B cell (primary cell): ENCODE measurements around the gene SRGAP2B. TPM values are rescaled to one million over a fixed set of nuclear protein-coding genes. Genes with fewer than 3 reads are reported as not detected.
"Not testable (repeated sequence)": the region's sequence is repeated elsewhere in the genome, so short reads cannot be mapped to it uniquely, and the experiment has no call there.

Source experiments
- ATAC-seq: fragments of 200-7000 bp; cut with Tn5 transposase; one replicate; pipeline ENCODE4 v1.10.0; 2021; ENCODE audit warnings: low read depth, mild to moderate bottlenecking, moderate number of reproducible peaks, moderate library complexity
- CTCF ChIA-PET: fragments of 350-600 bp; sonication (Branson Sonifier 250); formaldehyde crosslinking; loops from one replicate; lab custom pipeline; 2021; ENCODE audit warnings: antibody characterized with exemption, inconsistent platforms; lab: Charles Lee
- POLR2A ChIA-PET: fragments of 350-600 bp; sonication (Branson Sonifier 250); formaldehyde crosslinking; loops from one replicate; lab custom pipeline; 2021; ENCODE audit warnings: antibody characterized with exemption; lab: Charles Lee
- DNase-seq: peaks from one replicate; pipeline ENCODE4 v3.0.0; 2013
- H2AFZ ChIP-seq: 2 replicates; pipeline ENCODE4 v1.6.1; 2012; ENCODE audit warnings: mild to moderate bottlenecking, low read depth, low read length; ENCODE audit not compliant: insufficient read depth, poor library complexity, severe bottlenecking
- H3K27ac ChIP-seq, 2 donors: 1 replicate in 1 of 2; 2 replicates in 1 of 2; pipeline ENCODE4 v1.5.1; 2012 to 2013; ENCODE audit warnings: low read length in 2 of 2, mild to moderate bottlenecking in 2 of 2, moderate library complexity in 1 of 2
- H3K27me3 ChIP-seq, 4 experiments: fragments of 200-600 bp in 1 of 4; sonication (generic) in 1 of 4; replicated peaks in 1 of 4; 1 replicate in 2 of 4; 2 replicates in 2 of 4; pipeline versions ENCODE4 v1.6.1 to v1.7.0; 2013 to 2016; ENCODE audit warnings: low read length in 3 of 4, mild to moderate bottlenecking in 2 of 4, mixed read lengths in 1 of 4, moderate library complexity in 1 of 4; ENCODE audit not compliant: insufficient read depth in 4 of 4, control insufficient read depth in 3 of 4; ENCODE audit errors: control extremely low read depth in 1 of 4
- H3K36me3 ChIP-seq, 2 experiments: replicated peaks in 1 of 2; 1 replicate in 1 of 2; 2 replicates in 1 of 2; pipeline versions ENCODE4 v1.6.1 to v1.7.1; 2013; ENCODE audit warnings: low read length in 1 of 2; ENCODE audit not compliant: insufficient read depth in 2 of 2, control insufficient read depth in 1 of 2; ENCODE audit errors: control extremely low read depth in 1 of 2, extremely low read depth in 1 of 2
- H3K4me1 ChIP-seq, 2 donors: fragments of 200-600 bp in 1 of 2; sonication (generic) in 1 of 2; 1 replicate in 1 of 2; 2 replicates in 1 of 2; pipeline versions ENCODE4 v1.5.1 to v1.6.1; 2013 to 2017; ENCODE audit warnings: low read length in 2 of 2; ENCODE audit not compliant: control insufficient read depth in 2 of 2, insufficient read depth in 2 of 2
- H3K4me2 ChIP-seq: replicated peaks from 2 replicates; pipeline ENCODE3; 2012; ENCODE audit warnings: mild to moderate bottlenecking, low read depth, low read length; ENCODE audit not compliant: poor library complexity, severe bottlenecking
- H3K4me3 ChIP-seq, 5 experiments: fragments of 200-600 bp in 1 of 5; sonication (generic) in 1 of 5; 1 replicate in 3 of 5; 2 replicates in 2 of 5; pipeline versions ENCODE4 v1.5.1 to v1.7.0; 2011 to 2016; ENCODE audit warnings: low read length in 4 of 5, mild to moderate bottlenecking in 4 of 5, low read depth in 2 of 5, control low read depth in 1 of 5, moderate library complexity in 1 of 5; ENCODE audit not compliant: insufficient read depth in 1 of 5; ENCODE audit errors: control extremely low read depth in 1 of 5, extremely low read depth in 1 of 5
- H3K79me2 ChIP-seq: fragments of 200-600 bp; sonication (generic); one replicate; pipeline ENCODE4 v1.6.0; 2016; ENCODE audit warnings: low read length; ENCODE audit not compliant: control insufficient read depth, insufficient read depth
- H3K9ac ChIP-seq: fragments of 200-600 bp; sonication (generic); 2 replicates; pipeline ENCODE4 v1.6.1; 2017; ENCODE audit warnings: mild to moderate bottlenecking, low read length, moderate library complexity
- H3K9me3 ChIP-seq, 3 donors: one replicate each; pipeline versions ENCODE4 v1.6.1 to v1.7.1; 2013; ENCODE audit warnings: low read length in 2 of 3; ENCODE audit not compliant: control insufficient read depth in 2 of 3, insufficient read depth in 1 of 3; ENCODE audit errors: control extremely low read depth in 1 of 3
- H4K20me1 ChIP-seq: 2 replicates; pipeline ENCODE4 v1.6.0; 2012; ENCODE audit warnings: mild to moderate bottlenecking, low read length; ENCODE audit not compliant: insufficient read depth, control insufficient read depth, poor library complexity, severe bottlenecking
- H3K27ac Mint-ChIP-seq: one replicate; pipeline ENCODE4 v1.8.0; 2021; ENCODE audit warnings: mixed read lengths
- H3K27me3 Mint-ChIP-seq: one replicate; pipeline ENCODE4 v1.8.0; 2021; ENCODE audit warnings: mixed read lengths
- H3K4me1 Mint-ChIP-seq: one replicate; pipeline ENCODE4 v1.8.0; 2021; ENCODE audit warnings: mixed read lengths
- H3K4me3 Mint-ChIP-seq: one replicate; pipeline ENCODE4 v1.8.0; 2021; ENCODE audit warnings: mixed read lengths
- H3K9me3 Mint-ChIP-seq: one replicate; pipeline ENCODE4 v1.8.0; 2022; ENCODE audit warnings: mixed read lengths; ENCODE audit not compliant: insufficient read depth
- WGBS: methylation state at CpG from one replicate; pipeline ENCODE4 v1.1.5; 2013; ENCODE audit warnings: missing lambda C conversion rate; ENCODE audit not compliant: insufficient coverage; 5-methylcytosine and 5-hydroxymethylcytosine counted together
- intact Hi-C: fragments of 100-400 bp; cut with micrococcal nuclease; formaldehyde crosslinking; loops from one replicate; pipeline ENCODE4 v1.10.0; 2022
- polyA plus RNA-seq: library from polyadenylated mRNA; depleted of rRNA; stranded (reverse); fragments of >200 nt; gene quantifications from 2 replicates; pipeline ENCODE4 v1.2.3, GENCODE V29; 2012
- total RNA-seq, 2 donors: library from RNA; stranded (reverse); fragments of 120-200 nt in 1 of 2; gene quantifications; 1 replicate in 1 of 2; 2 replicates in 1 of 2; pipeline versions ENCODE4 v1.2.3 to v1.2.4, GENCODE V29; 2013 to 2022

Gene SRGAP2B
- total and polyA plus RNA-seq, 2 donors (not counting 1 experiment from before 2014, with no cell fraction given): 3.0 to 36.5 TPM

- H3K4me3 ChIP-seq, H3K4me3 Mint-ChIP-seq, H3K27ac Mint-ChIP-seq, H4K20me1 ChIP-seq, H3K36me3 ChIP-seq, intact Hi-C loops, H3K27me3 ChIP-seq, H3K4me1 Mint-ChIP-seq, H3K27me3 Mint-ChIP-seq, DNase-seq, H3K4me1 ChIP-seq, ATAC-seq, POLR2A ChIA-PET, H3K4me2 ChIP-seq, H3K79me2 ChIP-seq, H3K9me3 ChIP-seq, H3K9me3 Mint-ChIP-seq, H3K9ac ChIP-seq, H3K27ac ChIP-seq, H2AFZ ChIP-seq, CTCF ChIA-PET: not testable (repeated sequence)
- WGBS: no CpG with 5 or more reads among the region's 6 CpGs
Measured at GRCh38 chr1:144900841-144901240, 194.3 kb downstream of the SRGAP2B start.

- H3K79me2 ChIP-seq, H3K4me3 ChIP-seq, H3K27ac ChIP-seq, H3K4me1 Mint-ChIP-seq, H3K27ac Mint-ChIP-seq, H3K4me3 Mint-ChIP-seq, DNase-seq, H3K27me3 Mint-ChIP-seq, POLR2A ChIA-PET, H3K9me3 ChIP-seq, H3K4me1 ChIP-seq, intact Hi-C loops, H2AFZ ChIP-seq, H3K4me2 ChIP-seq, H3K9me3 Mint-ChIP-seq, CTCF ChIA-PET, ATAC-seq, H3K27me3 ChIP-seq, H4K20me1 ChIP-seq, H3K9ac ChIP-seq, H3K36me3 ChIP-seq: not testable (repeated sequence)
- WGBS: no CpG with 5 or more reads among the region's 5 CpGs
Measured at GRCh38 chr1:144894454-144895201, 200.5 kb downstream of the SRGAP2B start.

- intact Hi-C loops, H3K4me1 ChIP-seq, H3K4me3 ChIP-seq, POLR2A ChIA-PET, H3K9ac ChIP-seq, DNase-seq, H3K4me1 Mint-ChIP-seq, H3K4me3 Mint-ChIP-seq, H2AFZ ChIP-seq, H3K27ac Mint-ChIP-seq, H3K4me2 ChIP-seq, H3K9me3 Mint-ChIP-seq, H3K9me3 ChIP-seq, CTCF ChIA-PET, ATAC-seq, H3K36me3 ChIP-seq, H3K27me3 ChIP-seq, H3K27me3 Mint-ChIP-seq, H3K27ac ChIP-seq, H3K79me2 ChIP-seq, H4K20me1 ChIP-seq: not testable (repeated sequence)
- no CpG with 5 or more reads among the region's 9 CpGs for WGBS
Measured at GRCh38 chr1:144893710-144894438, 201.3 kb downstream of the SRGAP2B start.

- H2AFZ ChIP-seq, H3K27ac ChIP-seq, DNase-seq, H3K4me1 ChIP-seq, H3K79me2 ChIP-seq, H3K27ac Mint-ChIP-seq, H3K4me2 ChIP-seq, H3K9me3 ChIP-seq, H3K36me3 ChIP-seq, H3K9ac ChIP-seq, H3K27me3 Mint-ChIP-seq, intact Hi-C loops, H3K4me3 Mint-ChIP-seq, H3K4me3 ChIP-seq, H4K20me1 ChIP-seq, ATAC-seq, H3K4me1 Mint-ChIP-seq, CTCF ChIA-PET, H3K9me3 Mint-ChIP-seq, H3K27me3 ChIP-seq, POLR2A ChIA-PET: not testable (repeated sequence)
- WGBS: no CpG with 5 or more reads among the region's 7 CpGs
Measured at GRCh38 chr1:144893062-144893461, 202.1 kb downstream of the SRGAP2B start.
